Stimulated activated CD4-positive, alpha-beta T cell treated with anti-CD3 and anti-CD28 coated beads, Interleukin-1b, Interleukin-23, amount 100 ng/mL, for 24 hours (primary cell): ENCODE data around the gene CEP131.
A peak's percentile ranks its signal among the peaks of the same experiment; 100 is the strongest.

Experiments
- DNase-seq, 4 experiments: peaks; one replicate each; pipeline ENCODE4 v3.0.0-alpha.2; 2020; ENCODE audit warnings: low read depth in 4 of 4, low spot score in 1 of 4

CEP131 gene

DNA sequence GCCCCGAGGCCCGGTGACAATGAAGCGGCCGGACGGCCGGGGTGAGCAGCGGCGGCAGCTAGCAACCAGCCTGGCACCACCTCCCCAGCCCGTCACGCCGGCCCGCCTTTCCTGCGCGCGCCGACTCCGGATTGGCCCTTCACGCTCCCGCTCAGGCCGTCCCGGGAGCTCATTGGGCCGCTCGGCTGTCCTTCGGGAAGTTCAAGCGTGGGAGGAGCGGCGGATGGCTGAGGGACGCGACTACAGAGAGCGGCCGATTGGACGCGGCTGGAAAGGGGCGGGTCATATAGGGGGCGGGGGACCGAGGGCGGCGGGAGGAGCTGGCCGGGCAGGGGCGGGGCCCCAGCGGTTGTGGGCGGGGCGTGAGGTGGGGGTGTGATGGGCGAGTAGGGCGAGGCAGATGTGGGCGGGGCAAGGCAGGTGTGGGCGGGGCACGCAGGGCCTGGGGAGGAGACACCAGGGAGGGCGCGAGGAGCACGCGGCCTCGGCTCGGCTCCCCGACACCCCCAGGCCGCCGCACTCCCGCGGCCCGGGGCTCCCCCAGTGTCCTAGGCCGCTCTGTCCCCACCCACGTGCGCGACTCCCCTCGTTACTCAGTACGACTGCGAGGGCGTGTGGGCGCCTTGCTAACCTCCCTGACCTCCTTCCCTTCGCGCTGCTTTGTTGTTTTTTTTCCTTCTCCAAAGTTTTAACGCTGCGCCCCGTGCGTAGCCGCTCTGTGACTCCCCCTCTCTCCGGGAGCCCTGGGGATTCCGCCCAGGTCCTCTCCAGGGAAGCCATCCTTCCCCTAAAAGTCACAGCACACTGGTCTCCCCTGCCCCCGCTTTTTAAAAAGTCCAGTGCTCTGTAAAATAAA lies at the start of gene CEP131:
Gene CEP131 (minus strand): TSS at position 60 of the 856 bp plus-strand sequence. CDS start 2,909 bp downstream, outside the sequence.
- DNase-seq = peak; percentile 99 to 100 (median 100)

DNA sequence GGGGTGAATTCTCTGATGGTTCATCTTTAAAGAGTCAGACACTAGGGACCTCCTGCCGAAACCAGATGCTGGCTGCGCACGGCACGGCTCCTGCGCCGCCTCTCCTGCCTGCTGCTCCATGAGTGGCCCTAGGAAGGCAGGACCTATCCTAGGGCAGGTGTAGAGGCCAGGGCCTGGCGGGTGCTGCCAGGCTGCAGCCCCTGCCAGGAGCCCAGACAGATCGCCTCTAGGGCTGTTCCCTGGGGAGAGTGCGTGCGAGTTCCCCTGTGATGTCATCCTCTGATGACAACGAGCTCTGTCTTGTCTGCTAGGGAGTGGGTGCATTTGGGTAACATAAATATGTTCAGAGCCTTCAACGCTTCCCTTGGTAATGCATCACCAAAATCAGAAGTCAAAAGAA lies 48.5 kb upstream of the CEP131 start:
- no peak for DNase-seq

DNA sequence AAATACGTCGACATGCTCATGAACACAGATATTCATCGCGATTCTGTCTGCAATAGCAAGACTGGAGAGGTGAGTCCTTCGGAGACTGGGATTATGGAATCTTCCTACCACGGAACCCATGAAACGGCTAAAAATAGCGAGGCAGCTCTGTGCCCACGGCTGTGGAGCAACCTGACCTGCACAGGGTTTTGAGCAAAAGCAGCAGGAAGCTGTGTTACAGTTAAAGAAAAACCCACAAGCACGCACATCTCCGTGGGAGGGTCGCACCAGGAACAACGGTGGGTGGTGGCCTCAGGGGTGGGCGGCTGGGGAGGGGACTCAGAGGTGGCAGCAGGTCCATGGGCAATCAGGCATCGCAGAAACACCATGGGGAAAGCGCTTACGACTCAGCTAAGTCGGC lies 47.5 kb upstream of the CEP131 start:
- DNase-seq = no peak

DNA sequence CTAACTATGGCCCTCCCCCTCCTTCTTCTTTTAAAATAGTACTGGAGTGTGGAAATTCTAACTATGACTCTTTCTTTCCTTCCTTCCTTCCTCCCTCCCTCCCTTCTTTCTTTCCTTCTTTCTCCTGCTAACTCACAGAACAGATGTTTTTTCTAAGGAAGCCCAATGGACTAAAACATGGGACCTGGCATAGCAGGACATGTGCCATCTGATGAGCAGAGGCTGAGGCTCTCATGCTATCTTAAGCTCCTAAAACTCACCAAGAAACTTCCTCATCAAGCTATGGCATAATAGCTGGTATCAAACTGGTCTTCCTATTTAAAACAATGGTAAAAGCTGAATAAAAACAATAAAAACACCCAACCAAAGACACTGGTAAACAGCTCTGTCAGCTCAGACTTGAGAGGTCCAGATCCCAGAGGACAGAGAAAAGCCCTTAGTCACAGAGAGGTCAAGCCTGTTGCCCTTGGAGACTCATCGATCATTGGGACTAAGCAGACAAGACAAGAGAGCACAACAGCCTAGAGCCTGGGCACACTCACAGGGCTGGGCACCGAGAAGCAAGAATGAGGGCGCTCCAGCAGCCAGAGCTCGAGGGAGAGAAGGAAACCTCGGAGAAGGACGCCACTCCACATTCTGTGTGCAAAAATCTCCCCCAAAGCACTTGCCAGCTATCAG lies 44.8 kb upstream of the CEP131 start:
- no peak for DNase-seq

DNA sequence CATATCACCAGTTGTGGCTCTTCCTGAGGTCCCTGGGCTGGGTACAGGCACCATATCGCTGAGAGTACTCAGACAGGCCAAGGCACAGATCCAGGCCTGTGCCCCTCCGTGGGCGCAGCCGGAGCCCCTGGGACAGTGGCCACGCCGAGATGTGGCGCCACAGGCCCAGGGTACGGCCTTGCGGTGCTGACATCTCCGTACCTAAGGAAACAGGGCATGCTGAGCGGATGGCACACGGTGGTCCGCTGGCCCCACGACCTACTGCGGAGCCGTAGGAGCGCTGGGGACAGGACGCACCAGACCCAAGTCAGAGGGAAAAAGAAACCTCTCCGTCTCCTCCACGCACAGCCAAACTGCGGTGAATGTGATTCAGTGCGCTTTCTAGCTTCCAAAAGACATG lies 42.8 kb upstream of the CEP131 start:
- DNase-seq = no peak

DNA sequence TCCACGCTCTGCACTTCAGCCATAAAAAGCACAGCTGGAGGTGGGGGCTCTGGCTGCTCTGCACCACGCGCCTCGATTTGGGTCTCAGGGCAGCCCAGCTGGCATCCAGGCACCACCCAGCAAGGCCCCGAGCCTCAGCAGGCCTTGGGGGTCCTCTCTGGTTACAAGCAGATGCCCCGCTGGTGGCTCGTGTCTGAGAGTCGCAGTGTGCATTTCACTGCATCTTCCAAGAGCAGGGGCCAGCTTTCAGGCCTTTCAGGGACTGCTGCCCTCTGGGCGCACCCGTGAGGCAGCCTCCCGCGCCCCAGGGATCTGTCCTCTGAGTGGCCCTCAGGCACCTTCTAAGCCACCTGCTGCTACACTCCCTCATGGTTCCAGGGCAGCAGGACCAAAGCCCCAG lies 41.9 kb upstream of the CEP131 start:
- DNase-seq = no peak

DNA sequence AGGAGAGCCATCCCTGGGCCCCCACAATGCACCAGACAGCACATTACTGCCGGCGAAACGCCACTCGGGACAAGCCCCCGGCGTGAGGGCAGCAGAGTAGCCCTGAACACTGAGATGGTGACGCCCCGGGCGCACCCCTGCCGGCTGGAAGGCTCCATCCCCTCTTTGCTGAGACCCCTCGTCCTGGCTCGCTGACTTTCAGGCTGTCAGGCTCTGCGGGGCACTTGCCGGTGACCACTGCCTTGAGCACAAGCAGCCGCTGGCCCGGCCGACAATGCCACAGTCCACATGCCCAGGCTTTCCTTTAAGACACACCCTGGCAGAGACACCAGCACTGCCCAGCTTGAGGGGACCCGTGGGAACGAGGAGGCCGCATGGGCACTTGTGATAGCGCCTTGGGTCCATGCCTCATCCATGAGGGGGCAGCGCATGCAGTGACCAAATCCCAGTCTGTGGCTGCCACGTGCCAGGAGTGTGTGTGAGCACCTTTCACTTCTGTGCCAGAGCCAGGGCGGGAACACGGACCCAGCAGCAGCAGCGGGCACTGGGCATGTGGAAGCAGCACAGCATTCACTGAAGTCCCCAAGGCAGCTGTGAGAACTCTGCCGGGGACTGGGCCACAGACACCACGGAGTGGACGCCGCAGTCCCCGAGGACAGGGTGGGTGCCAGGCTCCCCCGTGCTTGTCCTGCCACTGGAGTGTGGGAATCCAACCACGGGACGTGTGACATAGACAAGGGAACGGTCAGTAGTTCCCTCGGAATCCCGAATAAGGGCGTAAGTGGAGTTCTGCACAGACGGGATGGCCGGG lies 40.8 kb upstream of the CEP131 start:
- DNase-seq = no peak

DNA sequence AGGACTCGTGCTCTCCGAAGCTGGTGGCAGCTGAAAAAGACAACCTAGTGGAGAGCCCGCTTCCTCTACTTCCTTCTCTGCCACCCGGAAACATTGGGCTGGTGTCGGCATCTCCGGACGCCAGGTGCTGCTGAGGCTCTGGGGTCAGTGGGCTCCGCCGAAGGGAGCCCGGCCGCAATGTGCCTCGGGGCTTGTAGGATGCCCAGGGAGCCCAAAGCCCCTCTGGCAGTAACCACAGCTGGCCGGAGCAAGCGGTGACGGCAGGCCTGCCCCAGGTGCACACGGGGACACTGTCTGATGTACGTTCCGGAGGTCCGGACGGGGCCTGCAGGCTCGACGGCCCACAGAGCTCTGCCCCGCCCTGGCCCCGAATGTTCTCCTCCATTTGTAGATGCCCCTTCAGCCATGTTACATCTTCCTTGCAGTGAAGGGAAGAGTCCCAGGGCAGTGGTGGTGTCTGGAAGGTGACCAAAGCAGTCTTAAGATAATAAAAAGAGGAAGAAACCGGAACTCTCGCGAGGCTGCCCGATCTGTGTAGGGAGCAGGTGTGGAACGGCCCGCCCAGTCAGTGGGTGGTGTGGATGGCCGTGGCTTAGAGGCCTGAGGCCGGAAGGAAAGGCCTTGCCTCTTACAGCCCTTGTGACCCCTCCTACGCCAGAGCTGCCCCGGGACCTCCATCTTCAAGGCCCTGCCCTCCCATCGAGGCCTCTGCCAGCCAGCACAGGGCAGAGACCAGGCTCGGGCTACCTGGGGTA lies 39.0 kb upstream of the CEP131 start:
- DNase-seq = no peak

DNA sequence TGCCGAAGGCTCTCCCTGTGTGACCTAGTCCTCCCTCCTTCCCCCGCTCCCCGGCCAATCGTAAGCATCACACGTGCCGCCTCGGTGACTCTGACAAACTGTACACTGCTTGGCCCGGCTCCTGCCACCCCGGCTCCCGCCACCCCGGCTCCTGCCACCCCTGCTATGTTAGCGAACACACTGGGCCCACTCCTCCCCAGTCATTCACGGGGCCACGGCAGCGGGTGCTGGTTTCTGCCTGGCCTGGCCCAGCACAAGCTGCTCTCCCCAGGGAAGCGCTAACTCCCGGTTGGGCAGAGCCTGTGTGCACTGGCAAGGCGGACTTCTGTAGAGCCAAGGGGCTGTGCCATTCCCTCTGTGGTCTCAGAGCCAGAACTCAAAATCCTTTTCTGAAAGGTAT lies 38.3 kb upstream of the CEP131 start:
- no peak for DNase-seq

DNA sequence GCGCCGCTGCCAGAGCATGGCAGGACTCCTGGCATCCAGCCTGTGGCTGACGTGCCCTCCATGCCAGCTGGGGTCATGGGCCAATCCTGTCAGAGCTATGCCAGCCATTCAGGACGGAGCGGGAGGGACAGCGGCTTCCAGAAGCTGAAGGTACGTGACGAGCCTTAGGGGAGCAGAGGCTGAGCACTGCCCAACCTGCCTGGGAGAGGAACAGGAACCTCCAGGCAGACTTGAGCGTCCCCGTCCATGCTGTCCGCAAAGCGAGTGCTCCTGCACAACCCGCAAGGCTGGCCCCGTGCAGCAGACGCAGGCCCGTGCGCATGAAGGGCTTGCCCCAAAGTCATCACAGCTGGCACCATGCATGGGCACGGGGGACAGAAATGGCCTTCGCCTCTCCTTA lies 37.9 kb upstream of the CEP131 start:
- no peak for DNase-seq

DNA sequence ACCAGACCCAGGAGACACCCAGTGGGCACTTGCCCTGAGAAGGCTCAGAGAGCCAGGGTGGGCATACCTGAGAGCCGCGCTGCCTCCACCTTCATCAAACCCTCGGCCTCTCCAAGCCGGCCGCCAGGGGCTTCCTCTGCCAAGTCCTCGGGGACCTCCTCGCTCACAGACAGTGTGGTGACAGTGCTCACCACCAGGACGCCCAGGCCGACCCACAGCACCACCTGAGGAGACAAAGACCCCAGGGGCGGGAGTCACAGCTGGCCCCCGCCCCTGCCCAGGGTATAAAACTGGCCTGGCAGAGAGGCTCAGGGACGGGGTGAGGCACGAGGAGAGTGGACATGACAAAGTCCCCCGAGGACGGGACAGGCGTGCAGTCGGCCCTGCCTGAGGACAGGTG lies 37.4 kb upstream of the CEP131 start:
- no peak for DNase-seq

DNA sequence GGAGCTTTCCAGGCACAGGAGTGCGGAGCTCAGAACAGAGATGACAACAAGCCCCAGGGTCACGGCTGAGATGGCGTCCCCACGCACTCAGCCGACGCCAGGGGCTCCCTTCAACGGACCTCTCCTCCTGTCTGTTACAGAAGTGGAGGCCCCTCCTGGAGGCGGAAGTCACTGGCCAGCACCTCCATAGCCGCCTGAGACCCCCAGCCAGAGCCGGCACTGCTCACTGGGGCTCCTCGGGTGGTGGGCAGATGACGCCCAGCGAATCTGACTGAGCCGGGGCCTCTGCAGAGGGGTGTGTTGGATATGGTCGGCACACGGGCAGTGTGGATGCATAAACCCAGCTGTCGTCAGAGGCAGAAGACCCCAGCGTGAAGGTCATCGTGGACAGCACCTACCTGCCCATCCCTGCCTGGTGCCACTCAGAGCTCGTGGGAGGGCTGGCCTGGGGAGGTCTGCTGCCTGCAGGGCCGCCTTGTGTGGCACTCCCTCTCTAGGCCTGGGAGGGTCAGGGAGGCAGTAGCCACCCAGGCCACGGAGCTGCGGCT lies 36.4 kb upstream of the CEP131 start:
- DNase-seq = no peak

DNA sequence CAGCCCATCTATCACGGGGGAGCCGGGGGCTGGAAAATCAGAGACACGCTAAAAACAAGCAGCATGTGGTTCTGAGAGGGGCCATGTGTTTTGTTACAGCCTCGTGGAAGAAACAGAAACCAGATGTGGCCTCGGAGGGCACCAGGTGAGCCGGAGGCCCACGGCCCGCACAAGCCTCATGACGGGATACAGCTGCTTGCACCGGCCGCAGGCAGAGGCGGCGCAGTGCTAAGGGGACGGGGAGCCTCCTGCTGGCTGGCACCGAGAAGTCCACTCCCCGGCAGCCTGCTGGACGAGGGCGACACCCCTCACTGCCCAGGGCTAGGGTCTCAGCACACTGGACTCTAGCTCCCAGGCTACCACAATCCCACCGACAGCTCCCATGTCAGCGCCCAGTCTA lies 35.5 kb upstream of the CEP131 start:
- DNase-seq = no peak

DNA sequence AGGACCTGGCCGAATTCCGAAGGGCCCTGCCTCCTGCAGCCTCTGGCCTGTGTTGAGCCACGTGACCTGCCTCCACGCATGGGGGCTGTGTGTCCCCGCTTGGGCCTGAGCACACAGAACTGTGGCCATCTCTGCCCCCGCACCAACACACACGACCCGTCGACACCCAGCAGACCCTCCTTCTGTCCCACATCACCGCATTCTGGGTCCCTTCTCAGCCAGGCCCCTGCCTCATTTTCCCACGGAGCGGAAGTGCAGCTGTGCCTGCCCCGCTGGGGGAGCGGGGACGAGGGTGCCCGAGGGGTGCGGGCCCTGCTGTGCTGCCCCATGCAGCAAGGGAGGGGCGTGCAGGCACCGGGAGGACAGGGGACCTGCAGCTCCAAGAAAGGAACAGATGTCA lies 34.8 kb upstream of the CEP131 start:
- no peak for DNase-seq

DNA sequence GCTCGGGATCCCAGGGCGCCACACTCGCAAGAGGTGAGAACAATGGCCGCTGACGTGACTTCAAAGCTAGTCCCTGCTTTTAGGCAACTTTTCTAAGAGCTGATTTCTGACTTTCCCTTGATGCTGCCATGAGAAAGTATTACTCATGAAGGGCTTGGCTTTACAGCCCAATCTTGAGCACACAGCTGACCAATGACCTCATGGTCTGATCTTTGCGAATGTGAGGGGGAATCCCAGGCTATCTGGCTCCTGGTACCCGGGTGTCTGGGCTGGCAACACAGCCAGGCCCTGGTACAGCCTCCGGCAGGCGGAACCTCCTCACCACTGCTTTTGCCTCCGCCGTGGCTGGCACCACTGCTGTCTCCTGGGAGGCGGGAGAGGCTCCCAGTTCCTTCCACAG lies 33.9 kb upstream of the CEP131 start:
- no peak for DNase-seq

DNA sequence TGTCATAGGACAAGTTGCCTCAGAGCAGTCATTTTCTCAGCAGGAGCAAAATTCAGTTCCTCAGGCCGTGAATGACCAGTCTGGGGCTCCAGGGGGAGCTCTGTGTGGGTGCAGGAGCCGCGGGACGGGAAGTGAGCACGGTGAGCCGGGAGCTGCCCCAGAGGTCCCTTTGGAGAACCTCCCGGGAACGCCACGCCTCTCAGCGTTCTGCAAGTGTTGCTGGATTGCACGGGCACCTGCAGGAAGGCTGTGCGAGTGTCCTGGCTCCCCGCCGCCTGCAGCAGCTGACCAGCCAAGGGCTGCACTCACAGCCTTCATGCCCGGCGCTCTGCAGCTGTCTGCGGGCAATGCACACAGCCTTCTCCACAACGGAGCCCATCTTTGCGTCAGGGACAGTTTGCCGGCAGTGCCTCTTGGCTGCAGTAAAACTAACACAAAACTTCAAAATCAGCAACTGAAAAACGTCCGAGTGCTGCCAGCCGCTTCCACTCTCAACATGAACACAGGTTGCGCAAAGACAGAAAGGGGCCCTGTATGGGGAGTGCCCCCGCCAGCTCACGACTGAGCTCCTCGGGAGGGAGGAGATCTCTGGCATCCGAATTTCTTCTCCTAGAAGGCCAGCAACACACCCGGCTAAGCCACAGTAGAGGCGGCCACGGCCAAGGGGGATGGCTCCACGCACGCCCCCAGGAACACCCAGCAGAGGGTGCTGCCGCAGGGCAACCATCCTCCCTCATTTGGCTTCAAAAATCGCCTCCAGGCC lies 32.4 kb upstream of the CEP131 start:
- DNase-seq = no peak

DNA sequence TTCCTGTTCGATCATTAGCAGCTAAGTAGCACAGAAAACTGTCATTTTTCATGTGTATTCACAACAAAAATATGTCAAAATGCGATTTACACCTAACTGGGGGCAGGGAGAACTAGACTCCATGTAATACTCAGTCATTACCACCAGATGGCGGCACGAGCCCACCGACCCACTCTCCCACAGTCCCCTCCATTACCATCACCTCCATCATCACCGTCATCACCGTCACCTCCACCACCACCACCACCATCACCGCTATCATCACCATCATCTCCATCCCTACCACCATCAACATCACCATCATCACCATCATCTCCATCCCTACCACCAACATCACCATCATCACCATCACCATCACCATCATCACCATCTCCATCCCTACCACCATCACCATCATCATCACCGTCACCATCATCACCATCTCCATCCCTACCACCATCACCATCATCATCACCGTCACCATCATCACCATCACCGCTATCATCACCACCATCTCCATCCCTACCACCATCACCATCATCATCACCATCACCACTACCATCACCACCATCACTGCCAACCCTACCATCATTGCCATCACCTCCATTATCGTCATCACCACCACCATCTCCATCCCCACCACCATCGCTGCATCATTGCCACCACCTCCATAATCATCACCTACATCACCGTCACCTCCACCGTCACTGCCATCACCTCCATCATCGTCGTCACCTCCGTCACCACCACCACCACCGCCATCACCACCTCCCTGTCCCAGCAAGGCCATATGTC lies 30.8 kb upstream of the CEP131 start:
- peak in 3 of 4 experiments; percentile 36 to 41 (median 38) for DNase-seq

DNA sequence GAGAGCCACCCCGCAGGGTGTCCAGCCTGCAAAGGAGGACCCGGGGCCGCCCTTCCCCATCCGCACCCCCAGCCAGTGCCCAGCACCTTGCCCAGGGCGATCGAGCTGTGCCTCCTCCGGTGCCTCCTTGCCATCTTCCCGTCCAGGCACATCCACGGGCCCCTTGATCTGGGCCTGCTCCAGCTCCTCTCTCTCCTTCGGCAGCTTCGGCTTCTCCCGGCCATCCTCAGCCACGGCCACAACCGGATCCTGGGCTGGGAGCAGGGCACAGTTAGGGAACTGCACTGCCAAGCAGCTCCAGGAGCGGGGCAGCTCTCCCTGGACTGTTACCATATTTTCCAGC lies 30.2 kb upstream of the CEP131 start:
- no peak for DNase-seq

DNA sequence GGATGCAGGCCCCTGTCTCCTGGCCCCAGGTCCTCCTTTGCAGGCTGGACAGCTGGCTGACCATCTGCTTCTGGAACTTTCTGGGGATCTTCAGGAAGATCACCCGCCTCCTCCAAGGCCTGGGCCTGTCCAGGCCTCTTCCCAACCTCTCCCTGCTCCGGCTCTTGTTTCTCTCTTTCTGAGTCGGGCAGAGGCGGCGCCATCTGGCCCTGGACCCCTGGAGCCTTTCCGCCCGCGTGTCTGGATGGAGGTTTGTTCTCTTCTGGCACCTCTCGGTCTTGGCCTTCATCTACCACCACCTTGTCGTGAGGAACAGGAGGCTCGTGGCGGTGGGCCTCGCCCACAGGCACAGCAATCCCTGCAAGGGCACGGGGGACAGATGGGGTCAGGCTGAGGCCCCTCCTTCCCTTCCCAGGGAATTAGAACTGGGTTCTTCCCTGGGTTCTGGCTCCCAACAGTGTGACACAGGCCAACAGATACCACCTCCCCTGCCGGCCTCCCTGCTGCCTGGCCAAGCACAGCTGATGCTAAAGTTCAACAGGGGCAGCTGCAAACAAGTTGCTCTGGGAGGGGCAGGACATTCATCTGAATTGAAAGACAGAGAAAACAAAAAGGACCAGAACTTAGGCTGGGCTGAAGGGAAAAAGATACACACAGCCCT lies 29.7 kb upstream of the CEP131 start:
- no peak for DNase-seq
